KG1 (cell line): Measurements from ENCODE around the gene PPP2R1A.

Experiments used
- DNase-seq: peaks from one replicate; lab custom pipeline; 2025; lab: John Stamatoyannopoulos, UW

The PPP2R1A gene

GRCh38 chr19:52189735-52190486 is at the start of gene PPP2R1A:
PPP2R1A (plus strand) TSS chr19:52190052; CDS start chr19:52190097, 45 bp downstream.
- peak; percentile 100 for DNase-seq

- no peak for DNase-seq
Measured at GRCh38 chr19:52141203-52141602, 48.6 kb upstream of the PPP2R1A start.

GRCh38 chr19:52142001-52142595 is 47.8 kb upstream of the PPP2R1A start:
- no peak for DNase-seq

DNA sequence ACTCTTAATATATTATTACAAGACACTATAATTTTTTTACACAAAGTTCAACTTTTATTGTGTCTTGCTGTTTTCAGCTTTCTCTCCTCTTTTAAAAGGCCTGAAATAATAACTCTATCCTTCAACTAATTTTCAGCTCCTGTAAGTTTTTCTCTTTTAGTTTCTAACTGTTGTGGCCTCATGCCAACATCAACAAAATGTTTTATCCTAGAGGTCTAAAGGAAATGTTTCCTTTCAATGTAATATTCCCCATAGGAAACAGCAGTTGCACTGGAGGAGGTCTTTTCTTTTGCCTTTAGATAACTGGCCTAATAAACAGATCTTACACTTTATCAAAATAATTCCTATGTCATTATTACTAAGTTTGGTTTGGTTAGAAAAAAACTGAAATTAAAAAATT is 41.6 kb upstream of the PPP2R1A start:
- no peak for DNase-seq

DNA sequence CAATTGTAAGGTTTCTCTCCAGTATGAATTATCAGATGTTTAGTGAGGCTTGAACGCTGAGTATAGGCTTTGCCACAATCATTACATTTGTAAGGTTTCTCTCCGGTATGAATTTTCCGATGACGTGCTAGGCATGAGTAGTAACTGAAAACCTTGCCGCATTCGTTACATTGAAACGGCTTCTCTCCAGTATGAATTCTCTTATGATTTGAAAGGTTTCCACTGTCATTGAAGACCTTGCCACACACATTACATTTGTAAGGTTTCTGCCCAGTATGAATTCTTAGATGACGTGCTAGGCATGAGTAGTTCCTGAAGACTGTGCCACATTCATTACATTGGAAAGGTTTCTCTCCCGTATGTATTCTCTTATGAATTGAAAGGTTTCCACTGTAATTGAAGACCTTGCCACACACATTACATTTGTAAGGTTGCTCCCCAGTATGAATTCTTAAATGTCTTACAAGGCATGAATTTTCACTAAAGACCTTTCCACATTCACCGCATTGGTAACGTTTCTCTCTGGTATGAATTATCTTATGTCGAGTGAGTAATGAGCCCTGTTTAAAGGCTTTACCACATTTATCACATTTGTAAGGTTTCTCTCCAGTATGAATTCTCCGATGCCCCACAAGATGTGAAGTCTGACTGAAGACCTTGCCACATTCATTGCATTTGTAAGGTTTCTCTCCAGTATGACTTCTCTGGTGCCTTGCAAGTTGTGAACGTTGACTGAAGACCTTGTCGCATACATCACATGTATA is 34.1 kb upstream of the PPP2R1A start:
- no peak for DNase-seq

DNA sequence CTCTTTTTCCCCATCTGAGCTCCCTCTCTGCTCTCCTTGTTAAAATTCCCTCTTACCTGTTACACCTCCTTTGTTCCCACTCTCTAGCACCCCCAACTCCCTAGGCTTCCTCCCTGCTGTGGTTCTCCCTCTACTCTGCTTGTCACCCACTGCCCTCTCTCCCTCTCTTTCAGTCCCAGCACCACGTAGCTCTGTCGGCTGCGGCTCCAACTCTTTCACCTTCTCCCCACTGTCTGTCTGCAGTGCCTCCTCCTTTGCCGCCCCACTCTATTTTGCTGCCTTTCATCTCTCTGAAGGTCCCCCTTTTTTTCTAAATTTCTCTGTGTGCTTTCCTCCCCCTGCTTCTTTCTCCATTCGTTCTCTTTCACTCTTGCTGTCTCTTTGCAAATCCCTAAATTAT is 19.5 kb upstream of the PPP2R1A start:
- DNase-seq: no peak

GRCh38 chr19:52170863-52171320 is 19.0 kb upstream of the PPP2R1A start:
- DNase-seq: no peak

DNA sequence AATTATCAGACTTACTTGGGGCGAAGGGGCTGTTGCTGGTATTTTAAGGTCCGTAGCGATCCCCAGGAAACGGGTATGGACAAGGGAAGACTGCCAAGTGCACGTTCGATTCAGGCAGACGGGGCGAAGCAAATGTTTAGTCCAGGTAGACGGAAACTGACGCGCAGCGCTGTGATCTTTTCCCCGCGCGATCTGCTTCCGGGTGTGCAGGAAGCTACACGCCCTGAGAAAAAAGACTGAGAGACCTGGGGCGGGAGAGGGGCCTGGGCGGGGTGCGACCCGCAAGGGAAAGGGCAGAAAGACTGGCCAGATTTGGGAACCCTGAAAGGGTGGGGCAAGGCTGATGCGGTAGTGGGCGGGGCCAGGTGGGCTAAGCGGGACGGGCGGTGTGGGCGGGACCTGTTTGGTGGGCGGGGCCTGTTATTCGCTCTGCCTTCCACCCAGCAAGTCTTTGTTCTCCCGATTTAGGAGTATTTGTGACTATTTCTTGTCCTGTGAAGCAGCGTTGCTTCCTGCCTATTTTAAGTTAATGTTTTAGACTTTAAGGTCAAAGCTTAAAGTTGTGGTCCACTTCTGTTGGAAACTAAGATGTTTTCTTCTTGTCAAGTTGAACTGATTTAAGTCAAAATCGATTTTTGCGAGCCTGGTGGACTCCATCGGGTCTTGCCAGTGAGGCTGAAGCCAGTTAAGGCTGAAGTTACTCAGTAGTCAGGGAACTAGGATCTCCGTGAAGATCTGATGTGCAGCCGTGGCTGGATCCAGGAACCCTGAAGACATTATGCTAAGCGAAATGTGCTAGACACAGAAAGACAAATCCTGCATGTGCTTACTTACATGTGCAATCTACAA is 18.3 kb upstream of the PPP2R1A start, which contains the start of gene ZNF836:
Gene ZNF836, minus strand, starts transcription at position 301 of the 849 bp plus-strand sequence. CDS start 3,549 bp downstream, outside the sequence.
- peak; percentile 73 for DNase-seq

GRCh38 chr19:52172347-52172746 is 17.5 kb upstream of the PPP2R1A start:
- no peak for DNase-seq

DNA sequence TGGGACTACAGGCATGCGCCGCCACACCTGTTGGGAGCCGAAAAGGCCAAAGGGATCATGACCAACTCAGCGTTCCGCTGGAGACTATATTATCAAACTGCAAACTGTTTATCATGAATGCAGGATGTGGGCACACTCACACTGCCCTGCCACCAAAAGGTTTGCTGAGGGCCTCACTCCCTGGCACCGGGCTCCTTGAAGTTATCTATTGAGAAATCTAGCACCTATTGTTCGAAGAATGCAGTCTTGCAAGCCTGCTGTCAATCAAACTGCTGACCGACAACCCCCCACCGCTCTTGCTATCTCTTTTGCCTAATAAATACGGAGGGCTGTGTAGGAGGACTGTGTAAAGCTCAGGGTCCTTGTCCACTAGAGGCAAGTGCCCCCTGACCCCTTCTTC is 13.3 kb upstream of the PPP2R1A start:
- no peak for DNase-seq

DNA sequence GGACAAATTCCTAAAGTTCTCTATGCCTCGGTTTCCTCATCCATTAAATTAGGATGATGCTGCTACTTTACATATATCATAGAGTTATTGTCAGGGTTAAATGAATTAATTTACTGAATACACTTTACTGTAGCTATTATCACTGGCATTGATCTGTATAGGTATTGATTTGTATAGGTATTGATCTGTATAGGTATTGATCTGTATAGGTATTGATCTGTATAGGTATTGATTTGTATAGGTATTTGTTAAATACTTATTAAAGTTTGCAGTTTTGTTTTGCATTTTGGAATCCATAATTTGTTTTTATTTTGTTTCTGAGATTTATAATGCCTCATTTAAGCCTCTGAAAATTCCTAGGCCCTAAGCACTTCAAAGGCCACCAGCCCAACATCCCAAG is 2.4 kb upstream of the PPP2R1A start:
- DNase-seq: no peak

DNA sequence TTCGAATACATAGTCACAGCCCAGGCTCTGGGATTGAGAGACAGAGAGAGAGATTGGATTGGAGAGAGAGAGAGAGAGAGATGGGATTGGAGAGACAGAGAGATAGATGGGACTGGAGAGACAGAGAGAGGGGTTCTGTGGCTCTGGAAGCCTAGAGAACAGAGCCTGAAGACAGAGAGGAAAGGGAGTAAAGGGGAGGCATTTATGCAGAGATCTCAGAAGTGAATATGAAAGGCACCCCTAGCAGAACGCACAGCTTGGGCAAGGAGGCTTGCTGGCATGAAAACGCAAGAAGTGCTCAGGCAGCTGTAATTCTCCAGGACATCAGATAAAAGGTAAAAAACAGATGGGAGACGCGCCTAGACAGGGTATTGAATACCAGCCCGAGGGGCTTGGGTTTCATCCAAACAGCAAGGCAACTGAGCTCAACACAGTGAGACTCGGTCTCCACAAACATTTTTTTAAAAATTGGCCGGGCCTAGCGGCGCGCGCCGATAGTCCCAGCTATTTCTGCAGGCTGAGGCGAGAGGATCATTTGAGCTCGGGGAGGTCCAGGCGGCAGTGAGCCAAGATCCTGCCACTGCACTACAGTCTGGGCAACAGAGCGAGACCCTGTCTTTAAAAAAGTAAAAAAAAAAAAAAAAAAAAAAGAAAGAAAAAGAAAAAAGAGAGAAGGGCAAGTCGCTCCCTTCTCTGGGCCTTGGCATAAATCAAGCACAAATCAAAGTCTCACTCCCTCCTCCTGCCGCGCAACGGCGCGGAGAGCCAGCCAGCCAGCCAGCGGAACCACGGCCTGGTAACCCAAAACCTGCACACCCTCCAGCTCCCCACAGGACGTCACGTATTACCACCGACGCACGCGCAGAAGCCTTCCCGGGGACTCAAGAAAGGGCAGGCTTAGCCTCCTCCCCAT is 774 bp upstream of the PPP2R1A start:
- DNase-seq: no peak

- DNase-seq: no peak
Measured at GRCh38 chr19:52190487-52191293, 838 bp downstream of the PPP2R1A start.

DNA sequence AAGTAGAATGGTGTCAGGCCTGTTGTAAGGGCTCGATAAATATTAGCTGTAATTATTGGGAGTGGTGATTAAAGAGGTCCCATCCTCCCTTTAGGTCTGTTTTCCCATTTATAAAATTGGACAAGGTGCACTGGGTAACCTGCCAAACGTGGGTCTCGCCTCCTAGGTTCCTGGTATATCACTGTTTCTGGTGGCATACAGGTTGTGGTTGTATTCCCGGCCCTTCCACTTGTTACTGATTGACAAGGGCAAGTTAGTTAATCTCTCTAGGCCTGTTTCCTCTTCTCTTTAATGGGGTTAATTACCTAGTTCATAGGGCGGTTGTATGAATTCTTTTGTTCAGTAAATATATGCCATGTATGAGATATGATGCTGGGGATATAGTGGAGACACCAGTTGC is 1.5 kb downstream of the PPP2R1A start:
- no peak for DNase-seq

- DNase-seq: no peak
Measured at GRCh38 chr19:52191951-52192350, 2.1 kb downstream of the PPP2R1A start.

DNA sequence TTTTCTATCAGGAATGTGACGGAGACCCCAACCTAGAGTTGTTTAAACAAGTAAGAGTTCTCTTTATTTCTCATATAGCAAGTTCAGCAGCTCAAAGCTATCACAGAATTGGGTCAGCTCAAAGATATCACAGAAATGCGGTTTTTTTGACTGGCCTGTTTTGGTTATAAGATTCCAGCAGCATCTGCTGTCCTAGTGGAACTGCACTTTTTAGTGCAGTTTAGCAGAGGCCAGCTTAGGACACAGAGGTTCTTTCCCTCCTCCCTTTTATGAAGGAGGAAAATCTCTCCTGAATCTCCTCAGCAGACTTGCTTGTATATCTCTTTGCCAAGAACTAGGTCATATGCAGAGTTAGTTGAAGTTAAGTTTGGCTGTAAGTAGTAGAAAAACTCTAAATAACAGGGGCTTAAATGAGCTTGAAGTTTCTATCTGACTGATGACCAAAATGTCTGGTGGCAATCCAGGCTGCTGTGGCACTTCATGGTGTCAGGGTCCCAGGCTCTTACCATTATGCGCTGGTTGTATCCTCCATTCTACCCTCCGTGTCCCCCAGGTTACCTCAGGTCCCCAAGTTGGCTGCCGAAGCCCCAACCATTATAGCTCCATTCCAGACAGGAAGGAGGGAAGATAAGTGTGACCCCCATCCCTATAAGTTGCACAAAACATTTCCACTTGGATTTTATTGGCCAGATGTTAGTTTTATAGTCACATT is 6.6 kb downstream of the PPP2R1A start:
- DNase-seq: no peak

GRCh38 chr19:52197964-52198363 is 8.1 kb downstream of the PPP2R1A start:
- DNase-seq: no peak

DNA sequence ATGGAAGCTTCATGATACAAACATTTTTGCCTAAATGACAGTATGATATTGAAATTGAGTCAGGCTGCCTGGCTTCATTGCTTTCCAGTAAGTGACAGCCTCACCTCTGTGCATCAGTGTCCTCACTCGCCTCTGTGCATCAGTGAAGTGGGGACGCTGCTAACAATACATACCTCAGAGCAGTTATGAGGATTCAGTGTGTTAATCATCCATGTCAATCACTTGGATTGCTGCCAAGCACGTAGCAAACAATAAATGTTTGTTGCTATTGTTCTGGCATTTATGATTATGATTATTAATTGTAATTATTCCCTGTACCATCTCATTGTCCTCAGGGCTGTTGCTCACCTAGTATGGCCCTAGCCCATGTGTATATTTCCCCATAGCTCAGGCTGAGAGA is 8.8 kb downstream of the PPP2R1A start:
- DNase-seq: no peak

DNA sequence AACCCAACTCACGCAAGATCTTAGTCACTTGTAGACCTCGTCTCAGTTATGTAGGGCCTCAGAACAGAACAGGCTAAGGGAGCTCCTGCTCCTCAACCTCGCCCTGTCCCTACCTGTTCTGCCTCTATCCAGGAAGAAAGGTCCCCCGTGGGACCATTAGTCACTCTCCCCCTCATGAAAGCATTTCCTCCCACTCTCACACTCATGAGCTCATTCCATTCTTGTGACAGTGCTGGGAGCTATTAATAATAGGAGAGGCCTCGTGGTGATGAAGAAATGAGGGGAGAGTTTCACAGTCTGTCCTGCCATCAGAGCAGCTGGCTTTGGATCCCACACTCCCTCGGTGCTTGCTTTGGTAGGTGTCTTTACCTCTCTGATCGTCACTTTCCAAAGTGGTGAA is 10.2 kb downstream of the PPP2R1A start:
- no peak for DNase-seq
